HG03342 (cell line): ENCODE measurements around the gene ATP5IF1.

Experiments used
- ATAC-seq: cut with Tn5 transposase; IDR thresholded peaks from one replicate; pipeline ENCODE4 v1.9.1; 2021; ENCODE audit warnings: mild to moderate bottlenecking, moderate library complexity; ENCODE audit not compliant: unreplicated experiment

ATP5IF1 gene

DNA sequence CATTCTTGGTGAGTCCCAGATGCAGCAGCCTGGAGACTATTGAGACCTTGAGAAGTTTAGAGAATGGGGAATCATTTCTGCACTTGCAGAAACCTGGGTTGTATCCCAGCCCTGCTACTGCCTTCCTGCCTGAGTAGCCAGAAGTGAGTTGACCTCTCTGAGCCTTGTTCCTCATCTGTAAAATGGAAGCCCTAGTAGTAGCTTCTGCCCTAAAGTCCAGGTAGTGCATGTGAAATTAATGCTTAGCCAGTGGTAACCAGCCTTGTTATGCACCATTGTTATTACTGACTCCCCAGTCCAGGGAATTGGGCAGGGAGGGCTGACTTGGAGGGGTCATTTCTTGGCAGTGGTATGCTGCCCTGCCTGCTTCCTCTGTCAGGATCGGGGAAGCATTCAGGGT lies 29.0 kb downstream of the ATP5IF1 start:
- ATAC-seq, result no peak

- no peak for ATAC-seq
Measured at GRCh38 chr1:28265577-28265976, 29.7 kb downstream of the ATP5IF1 start.

DNA sequence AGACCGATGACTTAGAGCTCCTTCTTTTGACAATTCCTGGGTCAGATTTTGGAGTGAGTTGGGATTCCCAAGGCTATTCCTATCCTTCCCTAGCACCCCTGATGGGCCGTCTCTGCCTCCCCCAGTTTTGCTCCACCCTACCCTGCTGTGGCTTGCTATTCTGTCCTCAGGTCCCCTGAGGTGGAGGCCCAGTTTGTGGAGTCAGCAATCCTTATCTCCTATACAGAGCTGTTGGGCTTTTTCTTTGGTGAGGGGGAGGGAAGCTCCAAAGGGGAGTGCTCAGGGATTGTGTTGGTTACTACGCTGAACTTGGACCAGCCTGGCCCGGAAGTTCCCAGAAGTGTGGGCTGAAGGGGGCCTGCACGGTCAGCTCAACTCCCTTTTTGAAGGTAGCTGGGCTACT lies 31.0 kb downstream of the ATP5IF1 start:
- ATAC-seq, result no peak

DNA sequence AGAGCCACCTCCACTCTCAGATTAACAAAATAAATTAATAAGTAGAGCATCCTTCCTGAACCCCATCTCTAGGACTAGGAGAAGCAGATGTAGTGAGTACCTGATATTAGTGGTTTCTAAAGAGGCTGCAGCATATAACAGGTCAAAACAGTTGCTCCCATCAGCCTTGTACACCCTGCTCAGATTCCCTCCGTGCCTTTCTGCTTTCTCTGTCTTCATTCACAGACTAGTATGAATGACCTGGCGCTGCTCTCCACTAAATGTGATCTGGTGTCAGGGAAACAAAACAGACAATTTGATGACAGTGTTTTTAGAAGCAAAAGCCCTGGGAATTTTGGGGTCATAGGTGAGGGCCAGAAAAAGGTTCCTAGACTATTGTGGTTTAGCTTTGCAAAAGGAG lies 31.7 kb downstream of the ATP5IF1 start:
- ATAC-seq, result no peak

GRCh38 chr1:28269529-28269928 lies 33.6 kb downstream of the ATP5IF1 start:
- no peak for ATAC-seq

- no peak for ATAC-seq
Measured at GRCh38 chr1:28272215-28272852, 36.4 kb downstream of the ATP5IF1 start.

DNA sequence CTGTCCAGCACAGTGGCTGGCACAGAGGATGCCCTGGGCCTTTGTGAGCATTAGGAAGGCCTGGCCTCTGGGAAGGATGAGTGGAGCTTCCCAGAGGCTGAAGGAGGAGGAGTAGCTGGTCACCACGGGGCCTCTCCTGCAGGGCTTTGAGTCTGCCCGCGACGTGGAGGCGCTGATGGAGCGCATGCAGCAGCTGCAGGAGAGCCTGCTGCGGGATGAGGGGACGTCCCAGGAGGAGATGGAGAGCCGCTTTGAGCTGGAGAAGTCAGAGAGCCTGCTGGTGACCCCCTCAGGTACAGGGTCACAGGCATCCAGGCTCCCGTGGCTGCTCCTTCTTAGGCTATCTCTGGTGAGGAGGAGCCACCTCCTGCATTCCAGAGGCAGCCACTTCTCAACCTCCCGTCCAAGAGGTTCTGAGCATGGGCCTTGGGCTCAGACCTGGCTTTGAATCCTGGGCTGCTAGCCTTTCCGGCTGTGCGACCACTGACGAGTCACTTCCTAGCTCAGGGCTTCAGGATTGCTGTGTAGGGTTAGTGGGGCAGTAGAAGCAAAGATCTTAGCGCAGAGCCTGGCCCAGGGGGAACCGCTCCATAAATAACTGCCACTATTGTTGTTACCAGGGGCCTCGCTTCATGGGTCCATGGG lies 37.4 kb downstream of the ATP5IF1 start:
- no peak for ATAC-seq

DNA sequence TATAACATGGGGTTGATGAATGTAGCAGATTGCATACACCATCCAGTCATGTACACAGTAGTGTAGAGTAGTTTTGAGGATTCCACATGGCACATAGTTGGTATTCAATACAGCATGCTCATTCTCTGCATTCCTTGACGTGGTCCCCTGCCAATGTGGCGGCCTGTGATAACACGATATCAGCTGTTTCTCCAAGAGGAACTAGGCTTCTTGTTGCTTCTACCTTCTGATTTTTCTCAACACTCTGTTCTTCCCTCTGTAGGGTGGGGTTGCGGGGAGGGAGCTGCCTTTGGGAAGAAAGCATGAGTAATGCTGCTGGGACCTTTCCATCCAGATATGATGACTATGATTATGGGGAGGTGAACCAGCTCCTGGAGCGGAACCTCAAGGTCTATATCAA lies 42.8 kb downstream of the ATP5IF1 start:
- no peak for ATAC-seq

DNA sequence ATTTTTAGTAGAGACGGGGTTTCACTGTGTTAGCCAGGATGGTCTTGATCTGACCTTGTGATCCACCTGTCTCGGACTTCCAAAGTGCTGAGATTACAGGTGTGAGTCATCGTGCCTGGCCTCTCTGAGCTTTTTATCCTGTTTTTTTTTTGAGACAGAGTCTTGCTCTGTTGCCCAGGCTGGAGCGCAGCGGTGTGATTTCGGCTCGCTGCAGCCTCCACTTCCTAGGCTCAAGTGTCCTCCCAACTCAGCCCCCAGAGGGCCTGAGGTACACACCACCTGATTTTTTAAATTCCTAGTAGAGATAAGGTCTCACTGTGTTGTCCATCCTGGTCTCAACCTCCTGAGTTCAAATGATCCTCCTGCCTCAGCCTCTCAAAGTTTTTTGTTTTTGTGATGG lies 43.8 kb downstream of the ATP5IF1 start:
- ATAC-seq, result no peak

- no peak for ATAC-seq
Measured at GRCh38 chr1:28280501-28280900, 44.6 kb downstream of the ATP5IF1 start.

GRCh38 chr1:28280977-28281381 lies 45.1 kb downstream of the ATP5IF1 start:
- no peak for ATAC-seq

DNA sequence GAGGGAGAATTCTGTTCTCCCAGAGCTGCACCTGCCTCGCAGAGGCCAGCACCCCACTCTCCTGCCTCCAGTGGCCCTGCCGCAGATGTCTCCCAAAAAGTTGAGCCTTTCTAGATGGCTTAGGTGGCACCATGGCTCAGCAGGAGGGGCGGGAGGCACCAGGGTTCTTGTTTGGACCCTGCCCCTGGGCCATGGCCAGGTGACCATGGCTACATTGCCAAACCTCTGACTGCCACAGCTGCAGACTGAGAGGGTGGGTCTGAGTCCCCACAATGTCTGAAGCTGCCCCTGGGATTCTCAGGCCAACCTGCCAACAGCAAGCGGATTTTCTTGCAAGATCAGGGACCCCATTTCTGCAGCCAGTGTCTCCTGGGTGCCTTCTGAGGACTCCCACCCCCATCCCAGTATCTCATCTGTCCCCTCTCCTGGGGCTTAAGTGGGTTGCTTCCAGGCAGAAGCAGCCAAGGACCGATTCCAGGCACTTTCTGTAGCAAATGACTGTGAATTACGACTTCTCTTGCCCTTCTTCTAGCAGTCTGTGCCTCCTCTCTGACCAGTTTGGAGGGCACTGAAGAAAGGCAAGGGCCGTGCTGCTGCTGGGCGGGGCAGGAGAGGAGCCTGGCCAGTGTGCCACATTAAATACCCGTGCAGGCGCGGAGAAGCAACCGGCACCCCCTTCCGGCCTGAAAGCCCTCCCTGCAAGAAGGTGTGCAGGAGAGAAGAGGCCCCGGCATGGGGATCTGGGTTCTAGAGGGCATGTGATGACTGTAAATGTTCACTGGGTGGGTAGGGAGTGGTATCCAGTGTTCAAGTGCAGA lies 45.9 kb downstream of the ATP5IF1 start:
- ATAC-seq, result no peak

- no peak for ATAC-seq
Measured at GRCh38 chr1:28282426-28283407, 46.8 kb downstream of the ATP5IF1 start.

GRCh38 chr1:28286111-28286510 lies 50.2 kb downstream of the ATP5IF1 start:
- no peak for ATAC-seq
